IMR-90 (cell line): ENCODE results near the gene DZIP3. TPM values are rescaled to one million over a fixed set of nuclear protein-coding genes. Genes with fewer than 3 reads are reported as not detected.

ENCODE experiments used
- ATAC-seq: fragments of 200-7000 bp; cut with Tn5 transposase; 2 replicates; pipeline ENCODE4 v1.9.1; 2020; ENCODE audit warnings: low read depth, mild to moderate bottlenecking, moderate library complexity
- BruUV-seq: library from RNA; stranded (reverse); fragments of 400-500 nt; replicated peaks from 2 replicates; lab custom pipeline; 2021; lab: Mats Ljungman, UMichigan
- CTCF ChIA-PET: fragments of 300-600 bp; formaldehyde crosslinking; extraction: SDS; loops from one replicate; lab custom pipeline; 2021; ENCODE audit warnings: antibody characterized with exemption; lab: Yijun Ruan, JAX
- POLR2A ChIA-PET: fragments of 300-600 bp; sonication (Branson Sonifier 250); formaldehyde crosslinking; loops from one replicate; lab custom pipeline; 2022; ENCODE audit warnings: antibody characterized with exemption; ENCODE audit not compliant: unreplicated experiment; lab: Charles Lee
- DNase-seq: peaks from one replicate; pipeline ENCODE4 v3.0.0; 2013
- H2AFZ ChIP-seq: replicated peaks from 2 replicates; pipeline ENCODE3; 2013; ENCODE audit warnings: low read length, mild to moderate bottlenecking; ENCODE audit not compliant: poor library complexity
- H2AK5ac ChIP-seq: 2 replicates; pipeline ENCODE4 v1.6.1; 2013; ENCODE audit warnings: low read depth, low read length, inconsistent platforms
- H2AK9ac ChIP-seq: replicated peaks from 2 replicates; pipeline ENCODE3; 2013; ENCODE audit warnings: mild to moderate bottlenecking, low read depth, low read length, moderate library complexity; ENCODE audit not compliant: poor library complexity
- H2BK120ac ChIP-seq: 2 replicates; pipeline ENCODE4 v1.6.1; 2013; ENCODE audit warnings: low read depth, low read length, inconsistent platforms
- H2BK15ac ChIP-seq: 3 replicates; pipeline ENCODE4 v1.6.1; 2013; ENCODE audit warnings: low read depth, low read length, inconsistent platforms
- H2BK20ac ChIP-seq: 2 replicates; pipeline ENCODE4 v1.6.1; 2013; ENCODE audit warnings: low read depth, mild to moderate bottlenecking, inconsistent platforms, low read length, moderate library complexity
- H2BK5ac ChIP-seq: 2 replicates; pipeline ENCODE4 v1.6.1; 2013; ENCODE audit warnings: mild to moderate bottlenecking, low read depth, low read length, inconsistent platforms; ENCODE audit not compliant: poor library complexity, severe bottlenecking
- H3K14ac ChIP-seq: replicated peaks from 2 replicates; pipeline ENCODE4 v1.6.1; 2013; ENCODE audit warnings: low read depth, low read length, inconsistent platforms
- H3K18ac ChIP-seq: 2 replicates; pipeline ENCODE4 v1.6.1; 2013; ENCODE audit warnings: low read depth, low read length, control low read depth
- H3K23ac ChIP-seq: 2 replicates; pipeline ENCODE4 v1.6.1; 2013; ENCODE audit warnings: low read depth, low read length, inconsistent platforms
- H3K27ac ChIP-seq: 2 replicates; pipeline ENCODE4 v1.5.1; 2013; ENCODE audit warnings: mild to moderate bottlenecking, control low read depth, low read length; ENCODE audit not compliant: insufficient read depth
- H3K27me3 ChIP-seq: 2 replicates; pipeline ENCODE4 v1.6.1; 2013; ENCODE audit warnings: low read length; ENCODE audit not compliant: control insufficient read depth, insufficient read depth
- H3K36me3 ChIP-seq: 2 replicates; pipeline ENCODE4 v1.6.1; 2013; ENCODE audit warnings: low read length, mixed read lengths; ENCODE audit not compliant: control insufficient read depth, insufficient read depth
- H3K4ac ChIP-seq: 2 replicates; pipeline ENCODE4 v1.6.1; 2013; ENCODE audit warnings: low read depth, low read length, inconsistent platforms
- H3K4me1 ChIP-seq: 2 replicates; pipeline ENCODE4 v1.6.1; 2013; ENCODE audit warnings: low read length, mixed read lengths; ENCODE audit not compliant: control insufficient read depth, insufficient read depth
- H3K4me2 ChIP-seq: 2 replicates; pipeline ENCODE4 v1.6.1; 2013; ENCODE audit warnings: low read depth, mild to moderate bottlenecking, control low read depth, low read length, moderate library complexity
- H3K4me3 ChIP-seq: 2 replicates; pipeline ENCODE4 v1.5.1; 2013; ENCODE audit warnings: low read depth, mild to moderate bottlenecking, control low read depth, low read length, moderate library complexity; ENCODE audit not compliant: insufficient read depth
- H3K56ac ChIP-seq: 2 replicates; pipeline ENCODE4 v1.6.1; 2013; ENCODE audit warnings: low read length, inconsistent platforms; ENCODE audit not compliant: insufficient read depth; ENCODE audit errors: extremely low read depth
- H3K79me1 ChIP-seq, 2 experiments: 2 replicates each; pipeline ENCODE4 v1.6.1; 2013; ENCODE audit warnings: low read length in 2 of 2, inconsistent platforms in 1 of 2, low read depth in 1 of 2
- H3K9ac ChIP-seq: 2 replicates; pipeline ENCODE4 v1.6.1; 2013; ENCODE audit warnings: low read depth, low read length, control low read depth
- H3K9me1 ChIP-seq: 2 replicates; pipeline ENCODE4 v1.6.1; 2013; ENCODE audit warnings: low read length, inconsistent platforms; ENCODE audit not compliant: insufficient read depth
- H3K9me3 ChIP-seq: 2 replicates; pipeline ENCODE4 v1.6.1; 2013; ENCODE audit warnings: low read length; ENCODE audit not compliant: control insufficient read depth, insufficient read depth
- H4K20me1 ChIP-seq: 2 replicates; pipeline ENCODE4 v1.6.1; 2013; ENCODE audit warnings: low read length, inconsistent platforms; ENCODE audit not compliant: insufficient read depth
- H4K5ac ChIP-seq: 2 replicates; pipeline ENCODE4 v1.6.1; 2013; ENCODE audit warnings: mild to moderate bottlenecking, low read depth, low read length, control low read depth
- H4K8ac ChIP-seq, 2 experiments: 2 replicates each; pipeline ENCODE4 v1.6.1; 2013; ENCODE audit warnings: low read depth in 2 of 2, low read length in 2 of 2, control low read depth in 1 of 2, inconsistent platforms in 1 of 2
- H4K91ac ChIP-seq: 2 replicates; pipeline ENCODE4 v1.6.1; 2013; ENCODE audit warnings: low read depth, low read length, inconsistent platforms; ENCODE audit not compliant: insufficient read depth
- FOS ChIP-seq: fragments of 150-350 bp; IDR thresholded peaks from 2 replicates; pipeline ENCODE4 v1.6.1; 2016; ENCODE audit warnings: low read depth, low read length
- RAD21 ChIP-seq: IDR thresholded peaks from 2 replicates; pipeline ENCODE4 v1.6.1; 2012; ENCODE audit warnings: low read length, improper control_type of control experiment
- RCOR1 ChIP-seq: IDR thresholded peaks from 2 replicates; pipeline ENCODE4 v1.6.1; 2012; ENCODE audit warnings: mild to moderate bottlenecking, low read length, improper control_type of control experiment; ENCODE audit not compliant: insufficient replicate concordance
- WGBS, 2 experiments: methylation state at CpG; one replicate each; pipeline versions ENCODE4 v1.1.5 to v1.1.7; 2013; ENCODE audit warnings: missing lambda C conversion rate in 2 of 2; ENCODE audit not compliant: insufficient read length in 1 of 2; ENCODE audit errors: extremely low coverage in 2 of 2; 5-methylcytosine and 5-hydroxymethylcytosine counted together
- dilution Hi-C: fragments of 300-500 bp; cut with HindIII; formaldehyde crosslinking; loops from one replicate; pipeline ENCODE4 v1.14.3; 2018; ENCODE audit warnings: low sequenced_read_pairs; ENCODE audit not compliant: unreplicated experiment
- in situ Hi-C: fragments of 300-500 bp; cut with MboI; formaldehyde crosslinking; loops from 3 replicates; pipeline ENCODE4 v1.14.3; 2019; ENCODE audit warnings: low sequenced_read_pairs, inconsistent platforms, mixed read lengths
- intact Hi-C: fragments of 100-400 bp; cut with micrococcal nuclease; formaldehyde crosslinking; loops from 2 replicates; pipeline ENCODE4 v1.10.0; 2022
- microRNA-seq, 2 experiments: library from miRNA; stranded (forward) in 1 of 2; unstranded in 1 of 2; fragments of 10-50 nt in 1 of 2; fragments of <30 nt in 1 of 2; gene quantifications in 1 of 2; microRNA quantifications in 1 of 2; one replicate each; pipeline versions ENCODE3 to v1.1.0; 2013 to 2020; ENCODE audit not compliant: insufficient read depth in 1 of 2, insufficient read length in 1 of 2, unreplicated experiment in 1 of 2
- polyA plus RNA-seq, 3 experiments: library from polyadenylated mRNA; depleted of rRNA; stranded (reverse); fragments of >200 nt; gene quantifications; 2 replicates each; pipeline ENCODE4 v1.2.3, GENCODE V29; 2012; ENCODE audit warnings: low replicate concordance in 1 of 3
- small RNA-seq, 5 experiments: library from RNA; depleted of rRNA; stranded (forward); fragments of <200 nt; gene quantifications; one replicate each; pipeline ENCODE3, GENCODE V24; 2012
- total RNA-seq: library from RNA; depleted of rRNA; stranded (reverse); fragments of >200 nt; gene quantifications from 2 replicates; pipeline ENCODE4 v1.2.3, GENCODE V29; 2012; rRNA removed
- TF ChIP-seq, protein P1 (sequence below): fragments of 150-350 bp; IDR thresholded peaks from 2 replicates; pipeline ENCODE4 v1.6.1; 2016; ENCODE audit warnings: low read depth, mild to moderate bottlenecking, low read length, moderate library complexity, borderline replicate concordance

DZIP3 gene
- total and polyA plus RNA-seq, 2 of the 4 experiments (the other 2 are of a cell fraction) = 7.0 to 9.9 TPM

DNA sequence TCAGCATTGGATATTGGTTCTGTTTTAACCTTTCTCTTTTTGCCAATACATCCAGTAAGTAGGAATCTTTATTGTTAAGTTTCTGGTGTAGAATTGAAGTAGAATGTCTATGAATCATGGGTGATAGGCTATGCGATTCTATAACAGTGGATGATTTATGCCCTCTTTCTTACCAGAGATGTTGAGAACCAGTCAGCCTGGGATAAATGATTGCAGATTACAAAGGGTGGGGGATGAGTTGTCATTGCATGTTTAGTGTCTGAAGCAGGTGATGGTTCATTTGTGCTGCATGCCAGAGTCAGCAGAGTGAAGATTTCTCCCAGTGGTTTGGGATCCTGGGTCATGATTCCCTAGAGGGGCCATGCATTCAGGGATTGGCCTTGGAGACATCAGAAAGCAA lies 153.4 kb downstream of the DZIP3 start:
- Histone ChIP-seq H2AK9ac (no peak overlapping the region), H2BK120ac (no peak overlapping the region), H3K56ac (no peak overlapping the region), H4K5ac (no peak overlapping the region), H3K4me3 (no peak overlapping the region), H4K8ac (no peak overlapping the region), H3K4ac (no peak overlapping the region), H3K23ac (no peak overlapping the region), H3K9me1 (no peaks in the 10 kb centered on the region), H2BK20ac (no peak overlapping the region), H3K27me3 (no peaks in the 10 kb centered on the region), H3K4me1 (no peaks in the 10 kb centered on the region), H3K4me2 (no peak overlapping the region), H2AK5ac (no peak overlapping the region), H3K18ac (no peak overlapping the region), H3K36me3 (no peaks in the 10 kb centered on the region), H3K9me3 (no peaks in the 10 kb centered on the region), H4K20me1 (no peaks in the 10 kb centered on the region), H2BK15ac (no peak overlapping the region), H4K91ac (no peak overlapping the region), H2BK5ac (no peak overlapping the region), H2AFZ (no peak overlapping the region), H3K27ac (no peak overlapping the region), H3K79me1 (no peaks in the 10 kb centered on the region), H3K9ac (no peak overlapping the region), H3K14ac (no peak overlapping the region)
- DNase-seq (no peak), ATAC-seq (no peak)
- dilution Hi-C loops (no loop called here), in situ Hi-C loops (no loop called here), intact Hi-C loops (no loop called here)
- 75% methylated on average over 1 of the region's 1 CpG; no CpG with 5 or more reads in 1 of the 2 experiments for WGBS, 2 experiments
- TF ChIP-seq RAD21 (no peak), FOS (no peak), RCOR1 (no peak)
- TF ChIP-seq, protein P1, sequence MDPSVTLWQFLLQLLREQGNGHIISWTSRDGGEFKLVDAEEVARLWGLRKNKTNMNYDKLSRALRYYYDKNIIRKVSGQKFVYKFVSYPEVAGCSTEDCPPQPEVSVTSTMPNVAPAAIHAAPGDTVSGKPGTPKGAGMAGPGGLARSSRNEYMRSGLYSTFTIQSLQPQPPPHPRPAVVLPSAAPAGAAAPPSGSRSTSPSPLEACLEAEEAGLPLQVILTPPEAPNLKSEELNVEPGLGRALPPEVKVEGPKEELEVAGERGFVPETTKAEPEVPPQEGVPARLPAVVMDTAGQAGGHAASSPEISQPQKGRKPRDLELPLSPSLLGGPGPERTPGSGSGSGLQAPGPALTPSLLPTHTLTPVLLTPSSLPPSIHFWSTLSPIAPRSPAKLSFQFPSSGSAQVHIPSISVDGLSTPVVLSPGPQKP = no peak
- CTCF ChIA-PET = interaction anchor here (0.7 kb wide), 1 partner anchor 81 kb away, joined by 4 read pairs; no protein-coding TSS in a partner anchor
- POLR2A ChIA-PET = no interaction called here
- BruUV-seq = no TSS peak

Small RNAs within 50 kb of the gene (microRNA-seq; reads per million reads assigned to microRNA genes)
- gene AC092185.1 (ENCODE audit: insufficient read depth, insufficient read length) (not detected), gene RF00156 (ENCODE audit: insufficient read depth, insufficient read length) (not detected)

Small RNAs within 50 kb of the gene (small RNA-seq; reads per million reads assigned to genes)
- 0 reads per million in 5 experiments for gene AC092185.1
- gene RF00156 = 0 to 0.18 (median 0) reads per million in 5 experiments

Other genes starting within 250 kb of the DZIP3 start
- 0.28 and 0.36 TPM in 2 replicates for gene MYH15, start 79.1 kb upstream of the DZIP3 start, total RNA-seq
- gene MYH15, start 79.1 kb upstream of the DZIP3 start, polyA plus RNA-seq (2012; rRNA removed) = 0.09 and 0.10 TPM in 2 replicates
- gene CIP2A, start 284 bp upstream of the DZIP3 start, total RNA-seq = 27.8 and 31.7 TPM in 2 replicates
- 8.5 and 11.9 TPM in 2 replicates for gene CIP2A, start 284 bp upstream of the DZIP3 start, polyA plus RNA-seq (2012; rRNA removed)
- not detected in 2 replicates for gene RETNLB, start 167.7 kb downstream of the DZIP3 start, total RNA-seq
- not detected in 2 replicates for gene RETNLB, start 167.7 kb downstream of the DZIP3 start, polyA plus RNA-seq (2012; rRNA removed)
- not detected in 2 replicates for gene TRAT1, start 233.1 kb downstream of the DZIP3 start, total RNA-seq
- not detected in 2 replicates for gene TRAT1, start 233.1 kb downstream of the DZIP3 start, polyA plus RNA-seq (2012; rRNA removed)